HG02798 (cell line): ENCODE measurements around the gene LIMCH1.
"Not testable (repeated sequence)": the region's sequence is repeated elsewhere in the genome, so short reads cannot be mapped to it uniquely, and the experiment has no call there.

Experiments used
- ATAC-seq: cut with Tn5 transposase; IDR thresholded peaks from one replicate; pipeline ENCODE4 v1.9.1; 2021; ENCODE audit warnings: mild to moderate bottlenecking; ENCODE audit not compliant: unreplicated experiment, poor library complexity

Gene LIMCH1

DNA sequence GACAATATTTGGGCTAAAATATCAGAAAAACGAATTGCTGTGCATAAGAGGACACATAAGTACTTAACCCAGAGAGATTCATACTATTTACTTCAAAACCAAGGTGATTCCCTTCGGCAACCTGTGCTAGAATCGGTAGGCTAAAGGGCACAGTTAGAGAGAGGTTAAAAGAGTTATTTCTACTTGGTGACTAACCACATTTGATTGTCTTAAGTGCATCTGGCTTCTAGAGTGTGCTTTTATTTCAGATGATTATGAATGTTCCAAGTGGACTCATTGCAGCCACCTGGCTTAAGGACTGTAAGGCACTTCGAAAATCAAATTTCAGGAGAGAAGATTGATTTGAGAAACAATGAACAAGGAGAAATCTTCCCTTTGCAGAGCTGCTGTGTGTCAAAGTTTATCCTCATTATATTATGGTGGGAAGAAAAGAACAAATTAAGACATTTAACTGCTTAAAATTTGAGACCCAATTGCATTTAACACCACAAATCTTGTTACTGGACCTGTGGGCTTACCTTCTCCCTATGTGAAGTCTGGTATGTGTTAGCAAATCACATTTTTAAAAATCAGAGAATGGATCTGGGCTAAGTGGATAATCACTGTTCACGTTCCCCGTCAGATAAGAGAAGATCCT lies 176.5 kb downstream of the LIMCH1 start:
- no peak for ATAC-seq

DNA sequence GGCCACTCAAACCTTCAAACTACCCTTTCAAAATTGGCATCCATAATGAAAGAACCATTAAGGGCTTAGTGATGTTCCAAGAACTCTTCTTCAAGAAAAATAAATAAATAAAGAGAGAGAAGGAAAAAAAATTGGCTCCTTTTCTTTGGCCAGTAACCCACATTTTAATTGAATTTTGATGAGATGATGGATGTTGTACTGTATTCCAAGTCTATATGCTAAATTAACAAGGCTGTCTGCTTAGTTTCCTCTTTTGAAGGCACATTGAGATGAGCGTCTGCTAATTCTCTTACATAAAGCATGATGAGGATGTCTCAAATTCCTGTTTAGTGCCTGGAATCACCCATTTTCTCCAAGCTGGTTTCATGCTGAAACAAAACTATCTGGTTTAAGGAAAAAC lies 177.2 kb downstream of the LIMCH1 start:
- no peak for ATAC-seq

DNA sequence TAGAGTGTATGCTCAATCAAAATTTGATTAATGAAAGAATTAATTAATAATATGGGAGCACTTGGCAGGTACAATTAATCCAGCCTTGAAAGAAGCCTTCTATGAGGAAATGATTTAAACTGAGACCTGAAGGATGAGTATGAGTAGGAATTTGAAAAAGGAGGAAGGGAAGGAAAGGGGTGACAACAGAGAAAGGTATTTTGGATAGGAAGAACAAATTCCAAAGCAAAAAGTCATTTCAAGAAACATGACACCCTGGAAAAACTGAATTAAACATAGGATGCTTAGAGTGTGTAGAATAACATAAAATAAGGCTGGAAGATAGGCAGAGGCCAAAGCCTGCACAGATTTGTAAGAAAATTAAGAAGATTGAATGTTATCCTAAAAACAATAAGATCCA lies 180.9 kb downstream of the LIMCH1 start:
- ATAC-seq, result no peak

DNA sequence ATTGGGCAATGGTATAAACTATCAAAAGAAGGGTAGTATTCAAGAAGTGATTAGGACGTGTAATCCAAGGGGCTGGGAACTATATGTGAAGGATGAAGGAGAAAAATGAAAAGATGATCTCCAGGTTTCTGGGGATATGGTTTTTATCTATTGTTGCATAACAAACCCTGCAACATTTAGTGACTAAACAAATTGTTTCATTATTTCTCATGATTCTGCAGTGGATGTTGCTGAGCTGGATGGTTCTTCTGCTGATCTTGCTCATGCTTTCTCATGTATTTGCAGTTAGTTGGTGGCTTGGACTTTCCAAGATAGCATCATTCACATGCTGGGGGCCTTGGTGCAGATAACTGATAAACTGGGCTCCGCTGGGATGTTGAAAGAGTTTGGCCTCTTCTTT lies 181.5 kb downstream of the LIMCH1 start:
- no peak for ATAC-seq

DNA sequence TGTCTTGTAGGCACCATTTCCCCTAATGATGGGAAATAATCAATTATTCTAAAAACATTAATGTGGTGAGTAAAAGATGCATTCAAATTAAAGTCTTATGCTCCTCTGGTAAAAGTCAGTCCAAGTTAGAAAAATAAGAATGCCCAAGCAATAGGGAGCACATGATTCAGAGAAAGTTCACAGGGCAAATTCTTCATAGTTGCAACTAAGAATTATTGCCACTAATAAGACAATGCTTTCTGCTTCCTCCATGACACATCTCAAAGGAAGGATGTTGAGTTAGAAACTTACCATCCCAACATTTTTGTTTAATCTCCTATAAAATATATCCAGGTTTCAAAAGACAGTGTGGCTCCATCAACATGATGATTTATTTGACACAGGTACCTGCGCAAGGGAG lies 184.2 kb downstream of the LIMCH1 start:
- ATAC-seq, result no peak

DNA sequence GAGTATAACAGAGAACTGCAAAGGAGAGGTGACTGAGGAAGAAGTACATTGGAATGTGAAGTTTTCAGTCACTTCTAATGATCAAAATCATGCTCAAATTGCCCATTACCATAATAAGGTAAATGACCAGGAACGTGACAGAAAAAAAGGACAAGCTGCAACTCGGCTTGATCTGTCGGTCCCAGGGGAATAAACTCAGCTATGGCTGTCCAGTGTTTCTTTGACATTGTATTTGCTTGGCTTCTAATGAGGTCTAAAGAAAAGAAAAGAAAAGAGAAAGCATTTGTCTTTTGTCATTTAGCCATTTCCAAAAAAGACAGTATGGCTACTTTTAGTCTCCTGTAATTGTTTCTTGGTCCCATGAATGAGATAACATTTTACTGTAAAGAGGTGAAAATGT lies 185.3 kb downstream of the LIMCH1 start:
- no peak for ATAC-seq

DNA sequence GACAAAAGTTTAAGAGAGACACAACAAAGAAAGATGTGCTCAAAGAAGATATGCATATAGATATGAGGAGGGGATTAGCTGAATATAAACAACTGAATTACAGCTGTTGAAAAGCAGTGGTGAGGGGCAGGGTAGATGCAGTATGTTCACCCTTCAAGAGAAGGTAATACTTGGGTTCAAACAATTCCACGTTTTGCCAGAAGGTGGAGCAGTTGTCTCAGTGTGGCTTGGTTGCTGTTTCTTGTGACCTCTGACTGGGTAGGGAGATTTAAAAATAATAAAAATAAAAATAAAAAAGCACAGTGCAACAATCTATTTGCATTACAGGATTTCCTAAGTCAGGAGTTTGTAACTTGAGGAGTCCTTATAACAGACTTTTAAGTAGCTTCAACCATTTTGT lies 187.3 kb downstream of the LIMCH1 start:
- no peak for ATAC-seq

DNA sequence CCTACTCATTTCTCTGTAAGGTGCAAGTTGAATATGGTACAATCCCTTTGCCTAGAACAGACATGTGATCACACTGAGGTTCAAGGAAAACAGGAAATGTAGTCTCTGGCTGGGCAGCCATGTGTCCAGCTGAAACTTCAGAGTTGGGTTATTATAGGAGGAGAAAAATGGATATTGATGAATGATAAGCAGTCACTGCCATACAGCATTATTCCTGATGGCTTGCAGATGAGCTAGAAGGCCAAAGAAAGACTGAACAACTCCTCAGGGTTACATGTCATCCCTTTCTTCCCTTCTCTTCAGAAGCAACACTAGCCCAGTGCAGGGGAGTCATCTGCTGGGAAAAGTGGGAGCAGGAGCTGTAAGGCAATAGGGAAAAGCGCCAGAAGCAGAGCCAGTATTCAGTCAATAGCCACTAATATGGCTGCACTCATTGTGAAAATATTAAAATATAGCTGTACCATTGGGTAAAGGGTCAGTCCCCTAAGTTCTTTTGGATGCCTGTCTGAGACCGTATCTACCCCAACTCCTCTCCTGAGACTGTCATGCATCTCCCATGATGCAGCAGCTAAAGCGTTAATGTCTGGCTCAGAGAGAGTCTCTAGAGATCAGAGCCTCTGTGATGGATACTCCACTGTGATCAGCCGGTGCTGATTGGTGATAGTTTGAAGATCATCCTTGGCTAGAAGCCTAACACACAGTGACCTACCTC lies 190.1 kb downstream of the LIMCH1 start:
- no peak for ATAC-seq

DNA sequence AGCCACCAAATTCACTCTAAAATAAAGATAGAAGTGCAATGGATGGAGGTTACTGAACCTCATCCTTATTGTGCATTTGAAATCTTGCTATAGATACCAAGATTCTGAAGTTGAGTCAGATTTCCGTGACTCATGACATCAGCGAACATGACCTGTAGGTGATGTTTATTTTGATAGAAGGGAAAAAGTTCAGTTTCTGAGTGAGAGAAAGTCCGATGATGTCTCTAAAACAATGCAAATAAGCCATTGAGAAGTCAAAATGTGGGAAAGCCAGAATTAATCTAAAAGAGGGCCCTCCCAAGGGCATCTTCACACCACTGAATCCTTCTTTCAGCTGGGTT lies 190.6 kb downstream of the LIMCH1 start:
- ATAC-seq, result no peak

DNA sequence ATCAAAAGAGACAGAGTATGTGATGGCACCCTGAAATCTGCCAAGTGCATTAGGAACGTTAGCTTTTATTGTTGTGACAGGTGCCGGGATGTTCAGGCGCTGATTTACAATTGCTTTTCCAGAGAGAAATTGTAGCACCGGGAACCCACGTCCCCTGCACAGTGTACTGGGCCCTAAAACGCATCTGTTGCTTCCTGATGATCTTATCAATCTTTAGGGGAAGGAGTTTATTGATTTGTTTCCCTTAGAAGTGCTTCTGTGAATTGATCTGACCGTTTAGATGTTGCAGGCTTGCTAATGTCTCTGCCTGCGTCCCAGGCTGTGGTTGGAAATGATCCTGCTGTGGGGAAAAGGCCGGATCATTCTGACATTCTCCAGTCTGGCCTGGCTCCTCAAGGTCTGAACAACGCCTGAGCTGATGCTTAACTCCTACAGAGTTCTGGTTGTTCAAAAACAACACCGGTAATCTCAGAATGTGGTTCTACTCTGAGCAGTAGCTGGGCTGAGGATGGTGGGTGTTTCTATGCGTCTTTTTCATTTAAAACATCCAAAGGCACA lies 193.7 kb downstream of the LIMCH1 start:
- no peak for ATAC-seq

DNA sequence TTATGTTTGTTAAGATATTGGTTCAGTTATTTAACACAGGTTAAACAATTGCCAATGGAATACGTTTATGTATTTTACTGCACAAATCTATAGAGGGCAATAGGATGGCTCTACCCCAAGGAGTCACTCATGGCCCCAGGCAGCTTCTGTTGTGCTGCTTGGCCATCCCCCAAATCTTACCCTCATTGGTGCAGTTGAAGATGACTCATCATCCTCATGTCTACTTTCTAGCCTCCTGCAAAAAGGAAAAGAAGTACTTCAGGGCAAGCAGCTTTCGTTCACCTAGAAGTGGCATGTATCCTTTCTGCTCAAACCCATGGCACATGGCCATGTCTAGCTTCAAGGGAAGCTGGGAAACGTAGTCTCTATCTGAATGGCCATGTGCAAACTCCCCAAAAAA lies 196.4 kb downstream of the LIMCH1 start:
- no peak for ATAC-seq

DNA sequence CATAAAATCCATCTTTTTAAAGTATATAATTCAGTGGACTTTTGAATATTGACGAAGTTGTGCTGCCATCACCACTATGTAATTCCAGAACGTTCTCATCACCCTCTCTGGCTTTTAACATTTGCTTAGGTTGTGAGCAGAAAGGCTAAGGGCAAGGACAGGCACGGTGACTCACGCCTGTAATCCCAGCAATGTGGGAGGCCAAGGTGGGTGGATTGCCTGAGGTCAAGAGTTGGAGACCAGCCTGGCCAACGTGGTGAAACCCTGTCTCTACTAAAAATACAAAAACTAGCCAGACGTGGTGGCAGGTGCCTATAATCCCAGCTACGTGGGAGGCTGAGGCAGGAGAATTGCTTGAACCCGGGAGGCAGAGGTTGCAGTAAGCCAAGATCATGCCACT lies 199.5 kb downstream of the LIMCH1 start:
- ATAC-seq, result not testable (repeated sequence)

DNA sequence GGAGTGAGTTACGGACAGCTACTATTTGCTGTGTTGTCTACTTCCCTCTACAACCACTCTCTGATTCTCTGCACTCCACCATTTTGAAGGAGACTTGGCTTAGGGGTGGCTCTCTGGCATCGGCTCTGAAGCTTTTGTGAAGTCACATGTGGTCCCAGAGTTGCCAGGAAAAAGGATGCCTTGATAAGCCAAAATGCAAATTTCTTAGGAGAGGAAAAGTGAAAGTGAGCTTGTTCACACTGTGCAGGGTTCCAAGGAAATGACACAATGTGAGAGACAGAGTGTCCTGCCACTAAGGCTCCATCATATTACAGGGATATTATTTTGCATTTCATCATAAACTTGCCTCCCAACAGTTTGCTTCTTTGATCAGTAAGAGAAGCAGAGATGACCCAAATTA lies 203.4 kb downstream of the LIMCH1 start:
- no peak for ATAC-seq

DNA sequence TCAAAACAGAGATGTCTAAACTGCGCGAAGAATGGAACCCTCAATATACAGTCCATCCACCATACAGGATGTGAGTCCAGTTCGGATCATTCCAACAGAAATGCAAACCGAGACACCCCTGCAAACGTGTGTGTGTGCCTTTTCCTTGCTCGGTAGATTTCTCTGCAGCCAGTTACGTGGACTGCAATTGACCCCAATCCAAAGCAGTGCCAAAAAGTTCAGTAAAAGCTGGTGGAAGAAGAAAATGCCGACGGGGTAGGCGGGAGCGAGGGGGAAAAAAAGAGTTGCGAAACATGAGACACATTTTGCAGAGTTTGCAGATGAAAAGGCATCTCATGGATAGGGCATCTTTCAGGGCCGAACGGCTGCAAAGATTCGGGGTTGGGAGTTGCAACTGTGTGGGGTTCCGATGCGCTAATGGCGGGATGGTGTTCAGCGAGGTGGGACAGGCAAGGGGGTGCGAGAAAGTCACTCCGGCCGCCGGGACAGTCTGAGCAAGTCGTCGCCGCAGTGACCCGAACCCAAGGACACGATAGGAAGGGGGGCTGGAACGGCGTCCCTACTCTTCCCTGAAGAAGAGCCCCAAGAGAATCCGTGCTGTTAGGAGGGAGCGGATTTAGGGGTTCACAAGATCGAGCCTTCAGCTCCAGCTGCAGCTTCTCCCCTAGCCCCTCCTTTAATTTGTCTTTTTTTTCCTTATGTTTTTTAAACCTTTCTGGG lies 206.8 kb downstream of the LIMCH1 start:
- no peak for ATAC-seq

DNA sequence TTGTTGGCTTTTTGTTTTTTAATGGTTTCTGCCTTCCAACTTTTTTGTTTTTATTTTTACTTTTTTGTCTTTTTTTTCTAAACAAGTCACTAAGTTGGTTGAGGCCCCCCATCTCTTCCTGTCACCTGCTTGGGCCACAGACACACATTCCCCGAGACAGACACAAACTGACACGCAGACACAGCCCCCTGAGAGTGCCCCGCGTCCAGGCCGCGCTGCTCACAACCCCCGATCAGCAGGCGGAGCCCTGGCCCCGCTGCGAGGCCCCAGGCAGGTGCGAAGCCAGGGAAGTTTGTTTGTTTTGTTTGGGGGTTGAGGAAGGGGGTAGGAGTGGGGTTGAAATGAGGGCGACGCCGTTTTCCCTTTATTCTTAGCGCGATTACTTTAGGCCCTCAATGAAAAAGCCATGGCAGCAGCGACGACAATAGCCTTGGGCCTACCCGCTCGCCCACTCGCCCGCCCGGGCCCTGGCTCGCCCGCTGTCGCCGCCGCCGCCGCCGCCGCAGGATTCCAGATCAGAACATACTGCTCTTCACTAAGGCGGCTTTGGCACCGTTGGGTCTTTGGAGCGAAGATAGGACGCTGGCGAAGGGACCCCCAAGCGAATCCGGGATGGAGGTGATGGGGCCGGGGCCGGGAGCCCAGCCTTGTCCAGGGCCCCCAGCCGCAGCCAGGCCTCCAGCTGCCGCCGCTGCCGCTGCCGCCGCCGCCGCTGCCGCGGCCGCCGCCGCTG lies 207.5 kb downstream of the LIMCH1 start:
- ATAC-seq, result no peak

DNA sequence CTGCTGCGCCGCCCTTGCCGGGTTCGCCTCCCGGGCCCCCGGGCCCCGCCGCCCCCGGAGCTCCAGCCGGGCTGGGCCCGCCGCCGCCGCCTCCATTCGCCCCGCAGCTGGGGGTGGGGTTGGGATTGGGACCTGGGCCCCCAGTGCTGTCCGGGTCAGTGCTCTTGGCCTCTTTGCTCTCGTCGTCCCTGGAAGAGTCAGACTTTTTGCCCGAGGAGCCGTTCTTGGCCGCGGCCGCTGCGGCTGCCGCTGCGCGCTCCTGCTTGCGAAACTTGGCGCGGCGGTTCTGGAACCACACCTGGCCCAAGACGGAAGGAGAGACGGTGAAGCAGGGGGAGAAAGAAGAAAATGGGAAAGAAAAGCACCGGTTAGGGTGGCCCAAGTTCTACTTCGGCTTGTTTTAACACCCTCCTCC lies 208.1 kb downstream of the LIMCH1 start:
- no peak for ATAC-seq

DNA sequence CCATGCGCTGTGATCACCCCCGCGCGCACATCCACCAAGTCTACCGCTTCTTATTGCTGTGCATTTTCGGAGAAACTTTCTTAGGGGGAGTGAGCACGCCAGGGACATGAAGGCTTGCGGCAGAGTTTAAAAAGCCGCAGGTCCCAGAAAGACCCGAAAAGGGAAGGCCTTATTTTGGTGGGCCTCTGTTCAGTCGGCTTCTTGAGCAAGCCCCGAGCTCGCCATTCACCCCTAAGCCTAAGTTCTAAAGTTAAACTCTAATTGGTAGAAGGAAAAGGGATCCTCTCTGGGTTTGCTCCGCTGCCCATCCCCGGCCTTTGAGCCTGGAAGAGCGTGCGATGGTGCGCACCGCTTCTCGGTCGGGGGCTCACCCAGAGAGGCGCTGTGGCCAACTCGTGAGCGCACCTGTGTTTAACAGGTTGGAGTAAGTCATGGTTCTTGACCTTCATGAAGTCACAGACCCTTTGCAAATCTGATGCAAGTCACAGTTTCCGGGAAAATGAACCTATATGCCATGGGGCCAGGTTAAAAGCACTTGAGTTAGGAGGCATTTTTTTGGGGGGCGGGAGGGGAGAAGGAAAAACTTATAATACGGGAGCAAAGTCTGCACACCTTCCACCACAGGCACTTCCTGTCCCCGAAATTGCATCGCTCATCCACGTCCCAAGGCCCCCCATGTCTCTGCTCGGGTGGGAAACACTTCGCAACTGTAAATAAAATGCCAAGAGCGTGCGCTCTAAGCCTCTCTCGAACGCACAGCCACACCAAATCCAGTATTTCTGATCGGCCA lies 208.7 kb downstream of the LIMCH1 start:
- no peak for ATAC-seq

DNA sequence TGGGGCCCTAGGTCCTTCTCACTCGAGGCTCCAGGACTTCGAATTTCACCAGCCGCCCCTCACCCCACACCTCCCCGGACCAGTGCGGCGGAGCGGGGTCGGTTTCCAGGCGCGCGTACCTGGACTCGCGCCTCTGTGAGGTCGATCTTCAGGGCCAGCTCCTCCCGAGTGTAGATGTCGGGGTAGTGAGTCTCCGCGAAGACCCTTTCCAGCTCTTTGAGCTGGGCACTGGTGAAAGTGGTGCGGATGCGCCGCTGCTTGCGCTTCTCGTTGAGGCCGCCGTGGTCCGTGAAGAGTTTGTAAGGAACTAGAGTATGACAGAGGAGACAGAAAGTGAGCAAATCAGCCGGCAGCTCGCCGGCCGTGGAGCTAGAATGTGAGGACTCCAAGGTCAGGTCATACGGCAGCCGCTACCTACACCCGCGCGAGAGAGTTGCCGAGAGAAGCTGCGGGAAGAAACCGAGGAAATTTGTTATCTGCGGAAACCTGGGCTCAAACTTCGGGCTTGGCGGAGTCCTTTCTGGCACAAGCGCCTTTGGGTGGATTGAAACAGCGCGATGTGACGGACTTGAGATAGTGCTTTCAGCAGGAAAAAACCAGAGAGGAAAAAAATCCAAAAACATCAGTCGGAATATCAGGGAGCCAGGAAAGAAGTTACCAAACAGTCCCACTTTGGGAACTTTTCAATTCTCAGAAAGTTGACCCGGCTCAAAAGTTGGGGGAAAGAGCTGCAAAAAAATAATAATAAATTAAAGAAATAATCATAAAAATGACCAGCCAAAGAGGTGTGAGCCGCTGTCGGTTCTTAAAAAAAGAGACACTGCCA lies 209.5 kb downstream of the LIMCH1 start:
- ATAC-seq, result no peak

DNA sequence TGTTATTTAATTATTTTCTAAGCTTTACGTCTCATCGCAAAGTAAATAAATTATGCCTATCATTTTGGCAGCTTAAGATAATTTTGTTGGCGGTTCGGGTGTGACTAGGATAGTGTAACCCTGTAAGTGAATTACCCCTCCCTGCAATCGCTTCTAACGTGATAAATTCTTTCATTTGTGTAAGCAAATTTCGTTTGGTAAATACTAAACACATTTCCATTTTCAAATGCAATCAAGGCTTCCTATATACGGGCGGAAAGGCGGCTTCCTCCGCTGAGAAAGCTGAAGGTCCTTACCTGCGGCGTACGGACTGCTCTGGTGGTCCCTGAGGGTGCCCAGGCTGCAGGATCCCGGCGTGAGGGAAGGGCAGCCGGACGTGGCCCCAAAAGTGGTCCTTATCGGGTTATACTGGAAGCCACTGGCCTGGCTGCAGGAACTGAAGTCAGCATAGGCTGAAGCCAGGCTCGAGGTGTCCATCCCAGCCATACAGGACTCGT lies 210.2 kb downstream of the LIMCH1 start:
- no peak for ATAC-seq
